GM06990 (cell line): ENCODE data around the gene MRPL19.

ENCODE experiments used
- DNase-seq: peaks from one replicate; pipeline ENCODE4 v3.0.0-alpha.2; 2011; ENCODE audit not compliant: insufficient read length; ENCODE audit errors: extremely low read depth
- H3K27me3 ChIP-seq: replicated peaks from 2 replicates; pipeline ENCODE4 v1.6.0; 2011; ENCODE audit warnings: low read length; ENCODE audit not compliant: control insufficient read depth, insufficient read depth
- H3K36me3 ChIP-seq: 2 replicates; pipeline ENCODE4 v1.5.1; 2011; ENCODE audit warnings: low read length; ENCODE audit not compliant: control insufficient read depth, insufficient read depth
- H3K4me3 ChIP-seq: replicated peaks from 2 replicates; pipeline ENCODE4 v1.5.1; 2011; ENCODE audit warnings: low read depth, mild to moderate bottlenecking, control low read depth, low read length
- TF ChIP-seq, protein P1 (sequence below): IDR thresholded peaks from 2 replicates; pipeline ENCODE4 v1.5.1; 2011; ENCODE audit warnings: low read length, control low read depth, mild to moderate bottlenecking, inconsistent platforms; ENCODE audit not compliant: insufficient read depth, poor library complexity, severe bottlenecking

The MRPL19 gene

GRCh38 chr2:75627902-75628504, 18.6 kb upstream of the MRPL19 start:
- DNase-seq, result no peak
- Histone ChIP-seq H3K27me3 (peaks cover 2% of the 10 kb centered on the region), H3K4me3 (no peak overlapping the region), H3K36me3 (no peaks in the 10 kb centered on the region)
- TF ChIP-seq, protein P1, sequence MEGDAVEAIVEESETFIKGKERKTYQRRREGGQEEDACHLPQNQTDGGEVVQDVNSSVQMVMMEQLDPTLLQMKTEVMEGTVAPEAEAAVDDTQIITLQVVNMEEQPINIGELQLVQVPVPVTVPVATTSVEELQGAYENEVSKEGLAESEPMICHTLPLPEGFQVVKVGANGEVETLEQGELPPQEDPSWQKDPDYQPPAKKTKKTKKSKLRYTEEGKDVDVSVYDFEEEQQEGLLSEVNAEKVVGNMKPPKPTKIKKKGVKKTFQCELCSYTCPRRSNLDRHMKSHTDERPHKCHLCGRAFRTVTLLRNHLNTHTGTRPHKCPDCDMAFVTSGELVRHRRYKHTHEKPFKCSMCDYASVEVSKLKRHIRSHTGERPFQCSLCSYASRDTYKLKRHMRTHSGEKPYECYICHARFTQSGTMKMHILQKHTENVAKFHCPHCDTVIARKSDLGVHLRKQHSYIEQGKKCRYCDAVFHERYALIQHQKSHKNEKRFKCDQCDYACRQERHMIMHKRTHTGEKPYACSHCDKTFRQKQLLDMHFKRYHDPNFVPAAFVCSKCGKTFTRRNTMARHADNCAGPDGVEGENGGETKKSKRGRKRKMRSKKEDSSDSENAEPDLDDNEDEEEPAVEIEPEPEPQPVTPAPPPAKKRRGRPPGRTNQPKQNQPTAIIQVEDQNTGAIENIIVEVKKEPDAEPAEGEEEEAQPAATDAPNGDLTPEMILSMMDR, result peak; percentile 99

DNA sequence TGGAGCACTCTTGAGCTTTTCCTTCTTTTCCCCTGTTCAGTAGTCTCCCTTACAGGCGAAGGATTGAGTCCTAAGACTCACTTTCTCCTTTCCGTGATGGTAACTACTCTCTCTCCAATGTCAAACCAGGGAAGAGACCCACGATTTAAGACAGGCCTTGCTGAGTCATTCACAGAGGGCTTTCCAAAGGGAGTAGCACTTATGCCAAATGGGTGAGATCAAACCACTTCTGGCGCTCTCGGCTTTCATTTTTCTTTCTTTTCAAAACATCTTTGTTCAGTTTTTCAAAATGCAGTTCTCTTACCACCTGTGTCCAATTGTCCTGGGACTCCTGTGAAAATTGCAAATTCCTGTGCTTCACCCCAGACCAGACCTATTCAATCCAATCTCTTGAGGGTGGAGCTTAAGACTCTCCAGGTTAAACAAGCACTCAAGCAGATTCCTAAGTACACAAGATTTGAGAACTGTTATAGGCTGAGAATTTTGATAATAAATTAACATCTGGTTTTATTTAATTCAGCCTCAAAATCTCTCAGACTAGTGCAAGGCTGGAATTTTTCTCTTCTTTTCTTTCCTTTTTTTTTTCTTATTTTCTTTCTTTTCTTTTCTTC, 14.4 kb upstream of the MRPL19 start:
- Histone ChIP-seq H3K4me3 (no peak overlapping the region), H3K36me3 (no peaks in the 10 kb centered on the region), H3K27me3 (no peaks in the 10 kb centered on the region; the same call in 1 of the 2 replicates)
- TF ChIP-seq, protein P1, result no peak
- no peak for DNase-seq

- Histone ChIP-seq H3K4me3 (no peak overlapping the region), H3K27me3 (no peaks in the 10 kb centered on the region; the same call in 1 of the 2 replicates), H3K36me3 (no peaks in the 10 kb centered on the region)
- TF ChIP-seq, protein P1, result no peak
- DNase-seq, result no peak
Observed at GRCh38 chr2:75632813-75633212, 13.8 kb upstream of the MRPL19 start.

DNA sequence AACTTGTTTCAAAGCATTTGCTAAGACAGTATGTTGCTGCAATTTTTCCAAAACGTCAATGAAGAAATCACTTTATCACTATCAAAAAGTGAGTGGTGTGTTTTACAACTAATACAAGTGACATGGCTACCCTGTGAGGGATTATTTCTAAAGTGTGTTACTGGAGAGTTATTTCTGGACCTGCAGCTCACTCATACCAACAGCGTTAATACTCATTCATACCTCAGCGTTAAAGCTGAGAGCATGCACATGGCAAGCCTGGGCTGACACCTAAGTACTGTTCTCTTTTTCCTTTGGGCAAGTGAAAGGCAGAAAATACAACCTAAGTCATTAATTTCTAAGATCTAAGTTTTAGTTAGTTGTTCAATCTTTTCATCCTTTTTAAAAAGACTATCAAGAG, 13.0 kb upstream of the MRPL19 start:
- H3K27me3 ChIP-seq, result no peaks in the 10 kb centered on the region; the same call in 1 of the 2 replicates
- H3K4me3 ChIP-seq, result no peak overlapping the region
- TF ChIP-seq, protein P1, result no peak
- DNase-seq, result no peak
- H3K36me3 ChIP-seq, result no peaks in the 10 kb centered on the region

GRCh38 chr2:75634945-75635344, 11.6 kb upstream of the MRPL19 start:
- Histone ChIP-seq H3K36me3 (no peaks in the 10 kb centered on the region), H3K27me3 (no peaks in the 10 kb centered on the region; the same call in 1 of the 2 replicates), H3K4me3 (no peak overlapping the region)
- DNase-seq, result no peak
- TF ChIP-seq, protein P1, result no peak
